GM12875 (cell line): ENCODE measurements around the gene ZDHHC11B.
"Not testable (repeated sequence)": the region's sequence is repeated elsewhere in the genome, so short reads cannot be mapped to it uniquely, and the experiment has no call there.

Source experiments
- H3K4me3 ChIP-seq: one replicate; pipeline ENCODE4 v1.5.1; 2011; ENCODE audit warnings: low read depth, low read length, control low read depth
- TF ChIP-seq, protein P1 (sequence below): IDR thresholded peaks from 2 replicates; pipeline ENCODE4 v1.5.1; 2011; ENCODE audit warnings: low read depth, mild to moderate bottlenecking, control low read depth, inconsistent platforms, low read length, moderate library complexity, borderline replicate concordance; ENCODE audit not compliant: insufficient read depth

Gene ZDHHC11B

DNA sequence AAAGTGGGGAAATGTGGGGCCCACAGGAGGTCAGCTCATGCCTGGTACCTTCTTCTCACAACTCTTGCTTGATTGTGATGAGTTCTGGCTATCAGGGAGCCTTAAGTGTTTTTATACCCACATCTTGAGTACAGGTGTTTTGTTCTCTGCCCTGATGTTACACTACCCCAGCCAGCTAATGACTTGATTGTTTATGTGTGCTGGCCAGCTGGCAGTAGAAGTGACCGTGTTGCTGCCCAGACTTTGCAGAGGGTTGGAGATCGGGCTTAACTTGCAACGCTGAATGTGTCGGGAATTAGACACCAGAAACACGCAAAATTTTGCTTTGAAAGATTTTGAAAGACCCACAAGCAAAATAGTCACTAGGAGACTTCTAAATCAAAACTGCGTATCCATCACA is 16.9 kb upstream of the ZDHHC11B start:
- H3K4me3 ChIP-seq, result no peak overlapping the region
- TF ChIP-seq, protein P1, sequence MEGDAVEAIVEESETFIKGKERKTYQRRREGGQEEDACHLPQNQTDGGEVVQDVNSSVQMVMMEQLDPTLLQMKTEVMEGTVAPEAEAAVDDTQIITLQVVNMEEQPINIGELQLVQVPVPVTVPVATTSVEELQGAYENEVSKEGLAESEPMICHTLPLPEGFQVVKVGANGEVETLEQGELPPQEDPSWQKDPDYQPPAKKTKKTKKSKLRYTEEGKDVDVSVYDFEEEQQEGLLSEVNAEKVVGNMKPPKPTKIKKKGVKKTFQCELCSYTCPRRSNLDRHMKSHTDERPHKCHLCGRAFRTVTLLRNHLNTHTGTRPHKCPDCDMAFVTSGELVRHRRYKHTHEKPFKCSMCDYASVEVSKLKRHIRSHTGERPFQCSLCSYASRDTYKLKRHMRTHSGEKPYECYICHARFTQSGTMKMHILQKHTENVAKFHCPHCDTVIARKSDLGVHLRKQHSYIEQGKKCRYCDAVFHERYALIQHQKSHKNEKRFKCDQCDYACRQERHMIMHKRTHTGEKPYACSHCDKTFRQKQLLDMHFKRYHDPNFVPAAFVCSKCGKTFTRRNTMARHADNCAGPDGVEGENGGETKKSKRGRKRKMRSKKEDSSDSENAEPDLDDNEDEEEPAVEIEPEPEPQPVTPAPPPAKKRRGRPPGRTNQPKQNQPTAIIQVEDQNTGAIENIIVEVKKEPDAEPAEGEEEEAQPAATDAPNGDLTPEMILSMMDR, result no peak

DNA sequence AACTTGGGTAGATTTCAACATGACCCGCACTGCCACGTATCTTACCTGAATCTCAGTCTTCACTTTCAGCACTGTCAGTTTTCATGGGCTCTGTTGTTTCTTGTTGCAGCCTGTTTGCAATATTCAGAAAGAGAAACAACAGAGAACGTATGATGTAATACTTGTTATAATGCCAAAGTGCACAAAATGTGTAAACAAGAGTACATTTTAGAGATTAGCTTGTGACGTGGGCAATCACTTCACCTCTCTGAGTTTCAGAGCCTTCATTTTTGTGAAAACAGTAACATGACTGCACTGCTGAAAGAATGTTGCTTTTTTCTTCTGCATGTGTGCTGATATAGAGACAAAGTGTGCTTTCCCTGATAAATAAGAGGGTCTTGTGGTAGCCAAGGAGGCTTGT is 16.5 kb upstream of the ZDHHC11B start:
- not testable (repeated sequence) for H3K4me3 ChIP-seq

DNA sequence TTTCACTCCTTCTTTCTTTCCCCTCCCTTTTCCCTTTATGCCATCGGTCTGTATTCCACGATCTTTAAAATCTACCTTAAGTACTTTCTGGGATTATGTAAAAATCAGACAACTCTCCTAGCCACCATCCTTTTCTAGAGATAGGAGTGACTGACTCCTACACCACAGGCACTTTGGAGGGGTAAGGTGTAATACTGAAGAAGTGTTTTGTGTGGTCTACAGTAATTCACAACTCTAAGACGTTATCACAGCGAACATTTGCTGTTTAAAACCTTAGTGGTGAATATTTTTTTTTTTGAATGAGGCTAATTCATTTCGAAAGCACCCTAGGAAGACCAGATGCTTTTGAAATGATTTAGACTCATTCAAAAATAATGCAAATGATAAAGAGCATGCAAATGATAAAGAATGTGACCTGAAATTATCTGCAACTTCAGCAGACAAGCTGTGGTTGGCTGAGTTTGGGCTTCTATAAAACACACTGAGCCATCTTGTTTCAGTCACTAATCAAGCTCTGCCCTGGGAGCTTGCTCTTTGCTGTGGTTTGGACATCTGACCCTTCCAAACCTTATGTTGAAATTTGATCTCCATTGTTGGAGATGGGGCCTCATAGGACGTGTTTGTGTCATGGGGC is 14.1 kb upstream of the ZDHHC11B start:
- not testable (repeated sequence) for H3K4me3 ChIP-seq

DNA sequence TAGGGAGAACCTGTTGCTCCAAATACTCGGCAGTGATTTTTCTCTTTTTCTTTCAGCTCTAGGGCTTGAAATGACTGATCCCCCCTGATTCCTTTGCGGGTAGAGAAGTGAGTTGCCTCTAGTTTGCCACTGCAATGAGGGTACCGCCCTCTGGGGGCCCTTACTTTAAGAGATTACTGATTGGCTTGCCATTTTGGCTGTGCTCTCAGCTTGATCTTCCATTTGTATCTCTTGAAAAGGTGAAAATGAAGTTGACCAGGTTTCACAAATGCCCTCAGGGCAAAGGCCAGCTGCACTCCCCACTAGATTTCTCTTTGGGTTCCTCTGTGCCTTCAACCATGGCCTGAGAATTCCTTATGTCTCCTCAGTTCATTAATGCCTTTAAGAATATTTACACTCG is 13.5 kb upstream of the ZDHHC11B start:
- not testable (repeated sequence) for H3K4me3 ChIP-seq

DNA sequence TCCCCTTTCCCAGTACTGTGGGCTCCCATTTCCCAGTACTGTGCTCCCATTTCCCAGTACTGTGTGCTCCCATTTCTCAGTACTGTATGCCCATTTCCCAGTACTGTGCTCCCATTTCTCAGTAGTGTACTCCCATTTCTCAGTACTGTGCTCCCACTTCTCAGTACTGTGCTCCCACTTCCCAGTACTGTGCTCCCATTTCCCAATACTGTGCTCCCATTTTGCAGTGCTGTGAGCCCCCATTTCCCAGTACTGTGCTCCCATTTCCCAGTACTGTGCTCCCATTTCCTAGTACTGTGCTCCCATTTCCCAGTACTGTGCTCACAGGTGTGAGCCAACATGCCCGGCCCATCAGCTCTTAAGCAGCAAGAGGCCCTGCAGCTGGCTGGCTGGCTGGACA is 11.3 kb upstream of the ZDHHC11B start:
- H3K4me3 ChIP-seq, result not testable (repeated sequence)

DNA sequence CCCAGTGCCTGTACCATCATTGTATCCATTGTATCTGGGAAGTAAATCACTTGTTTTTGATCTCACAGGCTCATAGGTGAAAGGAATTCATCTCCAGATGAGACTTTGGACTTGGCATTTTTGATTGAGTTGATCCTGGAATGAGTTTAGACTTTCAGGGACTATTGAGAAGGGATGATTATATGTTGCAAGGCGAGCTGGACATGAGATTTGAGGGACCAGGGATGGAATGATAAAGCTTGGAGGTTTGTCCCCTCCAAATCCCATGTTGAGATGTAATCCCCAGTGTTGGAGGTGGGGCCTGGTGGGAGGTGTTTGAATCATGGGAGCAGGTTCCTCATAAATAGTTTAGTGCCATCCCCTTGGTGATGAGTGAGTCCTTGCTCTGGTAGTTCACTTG is 10.4 kb upstream of the ZDHHC11B start:
- H3K4me3 ChIP-seq, result not testable (repeated sequence)

DNA sequence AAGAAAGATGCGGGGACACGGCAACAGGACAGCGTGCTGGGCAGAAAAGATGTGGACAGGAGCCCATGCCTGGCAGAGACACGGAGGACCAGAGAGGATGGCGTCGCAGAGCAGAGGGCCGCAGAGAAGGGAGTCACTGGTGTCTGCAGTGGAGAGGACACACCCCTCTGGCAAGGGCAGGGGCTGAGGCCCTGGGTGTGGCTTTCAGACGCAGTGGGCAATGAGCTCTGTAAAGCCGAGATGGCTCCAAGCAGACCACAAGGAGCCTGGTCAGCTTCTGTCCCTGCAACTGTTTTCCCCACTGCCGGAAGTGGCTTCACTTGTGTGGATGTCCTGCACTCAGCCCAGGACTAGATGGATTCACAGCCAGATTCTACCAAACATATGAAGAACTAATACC is 4.2 kb upstream of the ZDHHC11B start:
- H3K4me3 ChIP-seq, result not testable (repeated sequence)

DNA sequence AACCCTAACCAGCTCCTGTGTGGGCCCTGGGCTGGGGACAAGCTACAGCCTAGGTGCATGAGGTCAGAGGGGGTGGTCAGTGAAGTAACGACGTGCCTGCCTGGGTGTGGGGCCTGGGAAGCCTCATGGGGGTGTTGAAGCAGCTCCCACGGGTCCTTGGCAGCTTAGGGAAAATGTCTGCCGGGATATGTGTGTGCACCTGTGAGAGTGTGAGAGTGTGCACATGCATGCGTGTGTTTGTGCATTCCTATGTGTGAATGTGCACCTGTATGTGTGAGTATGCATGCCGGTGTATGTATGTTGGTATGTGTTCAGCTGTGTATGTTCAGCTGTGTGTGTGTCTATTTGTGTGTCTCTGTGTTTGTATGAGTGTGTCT is 3.3 kb upstream of the ZDHHC11B start:
- not testable (repeated sequence) for H3K4me3 ChIP-seq

DNA sequence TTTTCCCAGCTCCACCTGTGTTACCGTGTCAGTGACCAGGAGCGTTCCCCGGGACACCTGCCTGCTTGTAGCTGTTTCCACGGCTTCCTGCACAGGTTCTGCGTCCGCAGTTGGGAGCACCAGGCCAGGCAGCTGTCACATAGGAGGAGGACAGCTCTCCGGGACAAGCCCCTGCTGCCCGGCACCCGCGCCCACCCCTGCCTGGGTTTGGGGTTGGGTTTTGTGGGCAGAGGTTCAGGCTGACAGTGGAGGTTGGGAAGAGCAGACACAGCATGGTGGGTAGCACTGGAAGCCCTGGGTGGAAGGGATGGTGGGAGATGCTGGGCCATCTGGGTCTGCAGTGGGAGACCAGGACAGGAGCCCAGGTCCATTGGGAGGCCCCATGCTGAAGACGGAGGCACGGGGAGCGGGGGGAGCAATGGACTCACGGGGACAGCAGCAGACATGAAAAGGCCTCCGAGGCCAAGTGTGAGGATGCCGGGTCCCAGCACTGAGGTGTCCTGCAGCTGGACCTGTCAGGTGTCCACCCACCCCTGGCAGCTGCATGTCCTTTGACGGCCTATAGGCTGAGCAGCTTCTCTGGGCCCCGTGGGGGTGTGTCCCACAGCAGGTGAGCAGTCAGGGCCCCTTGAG is 2.8 kb upstream of the ZDHHC11B start:
- H3K4me3 ChIP-seq, result not testable (repeated sequence)

DNA sequence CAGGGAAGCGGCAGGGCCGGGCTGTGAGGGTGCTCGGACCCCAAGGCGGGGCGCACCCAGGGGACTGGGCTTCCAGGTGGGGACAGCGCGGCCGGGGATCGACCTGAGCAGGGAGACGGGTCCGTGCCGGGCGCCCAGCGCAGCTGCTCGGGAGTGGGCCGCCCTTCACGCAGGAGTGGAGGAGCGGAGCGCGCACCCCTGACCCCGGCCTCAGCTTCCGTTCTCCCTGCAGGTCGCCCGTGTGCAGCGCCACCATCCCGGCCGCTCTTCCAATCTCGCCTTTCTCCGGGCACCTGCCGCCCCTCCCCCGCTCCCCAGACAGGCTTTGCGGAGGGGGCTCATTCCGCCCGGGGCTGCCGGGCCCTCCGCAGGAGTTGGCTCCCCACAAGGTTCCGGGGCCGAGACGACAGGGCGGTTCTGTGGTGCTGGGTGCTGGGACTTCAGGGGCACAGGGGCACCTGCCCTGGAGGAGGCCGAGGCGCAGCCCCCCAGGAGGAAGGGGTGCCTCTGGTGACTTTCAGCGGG is 714 bp upstream of the ZDHHC11B start:
- not testable (repeated sequence) for H3K4me3 ChIP-seq

DNA sequence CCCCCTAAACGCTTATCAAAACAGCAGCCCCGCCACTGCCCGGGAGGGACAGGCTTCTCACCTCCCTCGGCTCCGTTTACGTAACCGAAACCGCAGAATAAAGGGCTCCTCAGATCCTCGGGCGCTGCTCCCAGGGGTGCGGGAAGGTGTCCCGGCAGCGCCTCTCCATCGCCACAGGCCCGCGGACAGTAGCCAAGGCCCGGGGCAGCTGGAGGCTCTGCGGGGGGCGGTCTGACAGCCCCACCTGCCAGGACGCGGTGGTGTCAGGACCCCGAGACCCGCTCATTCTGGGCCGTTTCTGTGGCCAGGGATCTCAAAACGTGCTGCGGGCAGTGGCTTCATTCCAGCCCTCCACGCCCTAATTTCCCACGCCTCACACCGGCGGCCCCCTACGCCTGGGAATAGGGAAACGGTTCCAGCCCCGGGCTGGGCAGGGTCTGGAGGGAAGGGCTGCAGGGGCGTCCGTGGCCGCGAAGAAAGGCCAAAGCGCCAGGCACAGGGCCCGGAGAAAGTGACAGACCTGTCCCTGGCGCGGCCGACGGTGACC is 575 bp downstream of the ZDHHC11B start:
- H3K4me3 ChIP-seq, result not testable (repeated sequence)

DNA sequence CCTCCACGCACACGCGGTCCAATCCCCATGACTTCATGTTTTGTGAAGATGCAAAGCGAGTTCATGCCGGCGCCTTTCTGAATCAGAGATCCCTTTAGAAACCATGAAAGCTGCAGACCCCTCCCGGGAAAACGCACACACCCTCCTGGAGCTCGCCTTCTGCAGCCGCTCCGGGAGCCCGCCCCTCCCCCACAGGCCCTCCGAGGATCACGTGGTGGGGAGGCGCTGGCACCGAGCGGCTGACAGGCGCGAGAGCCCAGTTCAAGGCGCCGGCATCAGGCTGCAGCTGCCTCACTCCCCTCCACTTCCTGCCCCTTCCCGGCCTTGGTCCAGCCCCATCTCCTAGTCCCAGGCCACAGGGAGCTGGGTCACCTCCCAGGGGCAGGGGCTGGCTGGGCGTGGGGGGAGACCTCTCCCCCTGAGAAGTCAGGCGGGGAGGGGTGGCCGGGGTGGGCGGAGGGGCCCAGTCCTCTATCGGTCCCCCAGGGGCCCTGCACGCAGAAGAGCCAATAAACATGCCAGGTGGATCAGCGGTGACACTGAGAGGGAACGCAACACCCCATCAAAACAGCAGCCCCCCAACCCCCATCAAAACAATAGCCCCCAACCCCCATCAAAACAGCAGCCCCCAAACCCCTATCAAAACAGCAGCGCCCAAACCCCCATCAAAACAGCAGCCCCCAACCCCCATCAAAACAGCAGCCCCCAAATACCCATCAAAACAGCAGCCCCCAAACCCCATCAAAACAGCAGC is 1.3 kb downstream of the ZDHHC11B start:
- not testable (repeated sequence) for H3K4me3 ChIP-seq

DNA sequence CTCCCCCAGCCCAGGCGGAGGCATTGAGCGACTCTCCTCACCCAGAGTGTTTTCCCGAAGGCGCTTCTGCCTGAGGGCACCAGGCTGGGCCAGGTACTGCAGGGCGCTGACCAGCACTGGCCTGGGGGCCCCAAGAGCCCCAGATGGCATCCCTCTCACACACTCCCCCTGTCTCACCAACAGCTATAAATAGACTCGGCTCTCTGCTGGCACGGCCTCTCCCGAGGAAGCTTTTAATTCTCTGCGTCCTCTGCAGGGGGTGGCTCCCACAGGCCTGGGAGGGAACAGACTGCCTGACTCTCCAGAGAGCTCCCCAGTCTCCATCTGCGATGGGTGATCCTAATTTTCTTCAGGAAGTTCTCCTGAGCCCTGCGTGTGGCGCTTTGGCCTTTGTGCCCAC is 2.2 kb downstream of the ZDHHC11B start:
- not testable (repeated sequence) for H3K4me3 ChIP-seq

DNA sequence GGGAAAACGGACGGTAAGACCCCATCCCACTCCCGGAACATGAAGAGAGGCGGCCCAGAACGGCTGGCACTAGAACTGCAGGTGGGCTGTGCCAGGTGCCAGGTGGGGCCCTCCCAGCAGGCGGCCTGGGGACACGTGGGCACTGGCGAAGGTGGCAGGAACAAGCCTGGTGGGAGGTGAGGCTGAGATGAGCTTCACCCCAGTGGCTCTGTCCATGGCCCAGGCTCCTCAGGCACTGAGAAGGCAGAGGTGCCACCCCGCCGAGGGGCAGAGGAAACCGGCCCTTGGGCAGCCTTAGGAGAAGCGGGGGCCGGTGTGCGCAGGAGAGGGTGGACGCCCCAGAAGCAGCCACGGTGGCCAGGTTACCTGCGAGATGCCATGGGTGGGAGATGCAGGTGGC is 4.0 kb downstream of the ZDHHC11B start:
- H3K4me3 ChIP-seq, result not testable (repeated sequence)

DNA sequence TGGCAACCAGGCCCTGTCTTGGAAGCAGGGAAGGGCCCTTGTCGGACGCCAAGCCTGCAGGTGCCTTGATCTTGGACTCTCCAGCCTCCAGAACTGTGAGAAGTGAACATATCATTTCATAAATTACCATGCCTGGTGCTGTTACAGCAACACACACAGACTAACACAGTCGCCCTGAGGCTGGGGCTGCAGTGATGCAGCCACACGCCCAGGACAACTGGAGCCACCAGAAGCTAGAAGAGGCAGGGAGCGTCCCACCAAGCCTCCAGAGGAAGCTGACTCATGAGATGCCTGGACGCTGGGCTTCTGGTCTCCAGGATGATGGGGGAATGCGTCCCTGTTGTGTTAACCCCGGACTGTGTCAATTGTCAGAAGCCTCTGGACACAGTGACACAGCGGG is 5.6 kb downstream of the ZDHHC11B start:
- not testable (repeated sequence) for H3K4me3 ChIP-seq

DNA sequence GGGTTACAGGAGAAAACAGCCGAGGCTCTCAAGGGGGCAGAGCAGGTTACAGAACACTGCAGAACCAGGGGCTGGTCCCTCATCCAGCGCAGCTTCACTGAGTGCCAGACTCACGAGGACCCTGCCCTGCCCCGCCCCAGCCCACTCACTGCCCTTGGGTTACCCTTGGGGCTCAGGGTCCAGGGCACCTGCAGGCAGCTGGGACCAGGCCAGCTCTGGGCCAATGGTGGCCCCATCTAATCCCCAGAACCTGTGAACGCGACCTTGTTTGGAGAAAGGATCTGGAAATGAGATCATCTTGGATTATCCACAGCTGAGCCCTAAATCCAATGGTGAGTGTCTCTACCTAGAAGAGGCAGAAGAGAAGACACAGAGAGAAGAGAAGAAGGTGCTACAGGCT is 6.1 kb downstream of the ZDHHC11B start:
- H3K4me3 ChIP-seq, result not testable (repeated sequence)
